GM23338 (cell line): ENCODE data around the gene ALDH3A2. TPM values are rescaled to one million over a fixed set of nuclear protein-coding genes. Genes with fewer than 3 reads are reported as not detected.

Source experiments
- ATAC-seq: fragments of 200-7000 bp; cut with Tn5 transposase; 3 replicates; pipeline ENCODE4 v1.9.1; 2020
- DNase-seq: peaks from one replicate; pipeline ENCODE4 v3.0.0-alpha.2; 2015; ENCODE audit warnings: low spot score
- H2AFZ ChIP-seq: fragments of 200-600 bp; sonication (generic); 2 replicates; pipeline ENCODE4 v1.8.0; 2016; ENCODE audit warnings: antibody characterized with exemption, mild to moderate bottlenecking, moderate library complexity
- H3F3A ChIP-seq: fragments of 200-600 bp; sonication (generic); replicated peaks from 2 replicates; pipeline ENCODE4 v1.8.0; 2017; ENCODE audit warnings: antibody characterized with exemption, mixed run types, low read depth
- H3K27ac ChIP-seq: fragments of 200-600 bp; sonication (generic); 2 replicates; pipeline ENCODE4 v1.6.1; 2016; ENCODE audit warnings: low read depth
- H3K27me3 ChIP-seq: fragments of 200-600 bp; sonication (generic); 2 replicates; pipeline ENCODE4 v1.8.0; 2016; ENCODE audit warnings: mild to moderate bottlenecking, mixed run types, moderate library complexity; ENCODE audit not compliant: insufficient read depth
- H3K36me3 ChIP-seq: fragments of 200-600 bp; sonication (generic); 2 replicates; pipeline ENCODE4 v1.8.0; 2016; ENCODE audit warnings: mild to moderate bottlenecking; ENCODE audit not compliant: insufficient read depth
- H3K4me1 ChIP-seq: fragments of 200-600 bp; sonication (generic); 2 replicates; pipeline ENCODE4 v1.8.0; 2016; ENCODE audit warnings: mild to moderate bottlenecking, moderate library complexity; ENCODE audit not compliant: insufficient read depth
- H3K4me2 ChIP-seq: fragments of 200-600 bp; sonication (generic); 2 replicates; pipeline ENCODE4 v1.7.1; 2017; ENCODE audit warnings: mixed run types
- H3K4me3 ChIP-seq: fragments of 200-600 bp; sonication (generic); 2 replicates; pipeline ENCODE4 v1.6.1; 2016; ENCODE audit warnings: mixed run types
- H3K79me2 ChIP-seq: fragments of 200-600 bp; sonication (generic); replicated peaks from 2 replicates; pipeline ENCODE4 v1.8.0; 2017; ENCODE audit warnings: mild to moderate bottlenecking; ENCODE audit not compliant: insufficient read depth
- H3K9me2 ChIP-seq: fragments of 200-600 bp; sonication (generic); 2 replicates; pipeline ENCODE4 v1.8.0; 2017; ENCODE audit not compliant: insufficient read depth
- H4K20me1 ChIP-seq: fragments of 200-600 bp; sonication (generic); replicated peaks from 2 replicates; pipeline ENCODE4 v1.8.0; 2017; ENCODE audit warnings: mild to moderate bottlenecking; ENCODE audit not compliant: insufficient read depth
- H3K27ac Mint-ChIP-seq: 2 replicates; pipeline ENCODE4 v1.8.0; 2020; ENCODE audit warnings: inconsistent platforms, mild to moderate bottlenecking, moderate library complexity, mixed read lengths
- H3K27me3 Mint-ChIP-seq: 3 replicates; pipeline ENCODE4 v1.8.0; 2022; ENCODE audit warnings: low read depth, mild to moderate bottlenecking, moderate library complexity, mixed read lengths, inconsistent platforms; ENCODE audit not compliant: insufficient read depth, poor library complexity
- H3K36me3 Mint-ChIP-seq: 3 replicates; pipeline ENCODE4 v1.8.0; 2021; ENCODE audit warnings: low read depth, mild to moderate bottlenecking, inconsistent platforms, moderate library complexity, mixed read lengths
- H3K4me1 Mint-ChIP-seq: 3 replicates; pipeline ENCODE4 v1.8.0; 2020; ENCODE audit warnings: mild to moderate bottlenecking, inconsistent platforms, mixed read lengths
- H3K4me3 Mint-ChIP-seq: 3 replicates; pipeline ENCODE4 v1.8.0; 2021; ENCODE audit warnings: moderate library complexity, mild to moderate bottlenecking, inconsistent platforms, mixed read lengths
- H3K9me3 Mint-ChIP-seq: 3 replicates; pipeline ENCODE4 v1.8.0; 2020; ENCODE audit warnings: moderate library complexity, mild to moderate bottlenecking, inconsistent platforms, mixed read lengths
- CREB1 ChIP-seq: fragments of 250-450 bp; sonication (Bioruptor Pico); IDR thresholded peaks from 2 replicates; pipeline ENCODE4 v1.5.0; 2020; ENCODE audit warnings: low read depth, mild to moderate bottlenecking, moderate library complexity
- EZH2phosphoT487 ChIP-seq: fragments of 200-600 bp; sonication (generic); IDR thresholded peaks from one replicate; pipeline ENCODE4 v1.8.1; 2018; ENCODE audit warnings: antibody characterized with exemption; ENCODE audit not compliant: unreplicated experiment
- NANOG ChIP-seq: IDR thresholded peaks from 2 replicates; pipeline ENCODE4 v1.6.1; 2016; ENCODE audit warnings: antibody characterized with exemption, borderline replicate concordance
- STAT1 ChIP-seq: IDR thresholded peaks from one replicate; pipeline ENCODE4 v1.6.1; 2016; ENCODE audit warnings: antibody characterized with exemption; ENCODE audit not compliant: unreplicated experiment
- ZNF114 ChIP-seq: fragments of 250-450 bp; sonication (Bioruptor Pico); IDR thresholded peaks from 2 replicates; pipeline ENCODE4 v1.5.0; 2020; ENCODE audit warnings: mild to moderate bottlenecking, moderate library complexity
- ZNF331 ChIP-seq: fragments of 250-450 bp; sonication (Bioruptor Pico); IDR thresholded peaks from 2 replicates; pipeline ENCODE4 v1.5.0; 2020; ENCODE audit warnings: low read depth, mild to moderate bottlenecking, moderate library complexity
- polyA plus RNA-seq: library from polyadenylated mRNA; unstranded; fragments of >200 nt; fragmentation: Nextera tagmentation; extraction: Ambion mirVana; gene quantifications from 2 replicates; pipeline ENCODE4 v1.2.1, GENCODE V29; 2016
- total RNA-seq: library from RNA; depleted of rRNA; stranded (reverse); fragments of >200 nt; shearing (Covaris generic); gene quantifications from 2 replicates; pipeline ENCODE4 v1.2.3, GENCODE V29; 2014
- TF ChIP-seq, protein P1 (sequence below): IDR thresholded peaks from 2 replicates; pipeline ENCODE4 v1.6.1; 2016; ENCODE audit warnings: antibody characterized with exemption
- TF ChIP-seq, protein P2 (sequence below), 2 experiments: fragments of 200-600 bp in 1 of 2; sonication (generic) in 1 of 2; conservative IDR thresholded peaks; 2 replicates each; pipeline versions ENCODE4 v1.5.1 to v1.6.1; 2016 to 2017; ENCODE audit warnings: antibody characterized with exemption in 2 of 2, low read depth in 2 of 2, mild to moderate bottlenecking in 2 of 2, moderate library complexity in 1 of 2
- TF ChIP-seq, protein P3 (sequence below): fragments of 250-450 bp; sonication (Bioruptor Pico); IDR thresholded peaks from 2 replicates; pipeline ENCODE4 v1.5.0; 2020; ENCODE audit warnings: mild to moderate bottlenecking, moderate library complexity

Gene ALDH3A2
- total and polyA plus RNA-seq, 2 experiments from 2014 or later, result 31.3 to 159 TPM

DNA sequence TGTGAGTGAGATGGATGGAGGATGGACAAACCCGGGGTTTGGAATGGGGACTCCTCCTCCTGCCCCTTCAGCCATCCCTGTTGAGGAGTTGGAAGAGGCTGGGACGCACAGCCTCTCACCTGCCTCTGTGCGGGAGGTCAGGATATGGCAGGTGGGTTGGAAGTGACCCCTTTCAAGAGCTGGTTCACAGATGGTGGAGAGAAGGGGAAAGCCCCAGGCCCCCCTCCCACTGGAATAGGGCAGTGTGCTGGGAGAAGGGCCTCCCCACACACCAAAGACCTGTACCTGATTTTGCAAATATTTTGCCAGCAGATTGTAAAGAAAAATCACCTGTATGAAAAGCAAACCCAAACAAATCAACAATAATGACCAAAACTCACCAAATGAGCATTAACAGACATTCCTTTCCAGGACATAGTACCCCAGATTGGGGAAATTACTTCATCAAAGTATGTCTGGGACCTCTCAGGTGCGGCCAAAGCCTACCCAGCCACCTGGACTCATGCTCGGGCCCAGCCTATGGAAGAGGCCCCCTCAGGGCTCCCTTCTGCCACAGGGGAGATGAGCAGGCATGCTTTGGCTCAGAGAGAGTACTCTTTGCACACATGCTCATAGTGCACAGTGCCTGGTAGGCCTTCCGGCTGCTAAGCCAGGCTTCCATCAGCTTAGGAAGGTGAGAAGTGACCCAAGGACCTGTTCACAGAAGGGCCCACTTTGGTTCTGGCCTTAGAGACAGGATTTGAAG lies 60.1 kb downstream of the ALDH3A2 start:
- Histone ChIP-seq H3K27ac (no peak overlapping the region), H3K27me3 (no peaks in the 10 kb centered on the region), H3K4me1 (peaks cover 15% of the 10 kb centered on the region; the same call in 1 of the 2 replicates), H4K20me1 (no peaks in the 10 kb centered on the region), H3K79me2 (no peaks in the 10 kb centered on the region), H3K9me2 (no peaks in the 10 kb centered on the region), H3F3A (no peaks in the 10 kb centered on the region), H2AFZ (no peak overlapping the region), H3K4me2 (no peak overlapping the region), H3K36me3 (no peaks in the 10 kb centered on the region), H3K4me3 (no peak overlapping the region)
- H3K27ac Mint-ChIP-seq, result no peak overlapping the region
- H3K4me1 Mint-ChIP-seq, result peaks cover 29% of the 10 kb centered on the region
- peaks cover 6% of the 10 kb centered on the region for H3K27me3 Mint-ChIP-seq
- H3K9me3 Mint-ChIP-seq, result no peaks in the 10 kb centered on the region
- H3K36me3 Mint-ChIP-seq, result no peaks in the 10 kb centered on the region
- TF ChIP-seq STAT1 (no peak), CREB1 (CRISPR knock-in tag) (no peak), NANOG (no peak)
- TF ChIP-seq, protein P1, sequence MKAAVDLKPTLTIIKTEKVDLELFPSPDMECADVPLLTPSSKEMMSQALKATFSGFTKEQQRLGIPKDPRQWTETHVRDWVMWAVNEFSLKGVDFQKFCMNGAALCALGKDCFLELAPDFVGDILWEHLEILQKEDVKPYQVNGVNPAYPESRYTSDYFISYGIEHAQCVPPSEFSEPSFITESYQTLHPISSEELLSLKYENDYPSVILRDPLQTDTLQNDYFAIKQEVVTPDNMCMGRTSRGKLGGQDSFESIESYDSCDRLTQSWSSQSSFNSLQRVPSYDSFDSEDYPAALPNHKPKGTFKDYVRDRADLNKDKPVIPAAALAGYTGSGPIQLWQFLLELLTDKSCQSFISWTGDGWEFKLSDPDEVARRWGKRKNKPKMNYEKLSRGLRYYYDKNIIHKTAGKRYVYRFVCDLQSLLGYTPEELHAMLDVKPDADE, result no peak
- no peak overlapping the region for H3K4me3 Mint-ChIP-seq
- DNase-seq (no peak), ATAC-seq (no peak)

DNA sequence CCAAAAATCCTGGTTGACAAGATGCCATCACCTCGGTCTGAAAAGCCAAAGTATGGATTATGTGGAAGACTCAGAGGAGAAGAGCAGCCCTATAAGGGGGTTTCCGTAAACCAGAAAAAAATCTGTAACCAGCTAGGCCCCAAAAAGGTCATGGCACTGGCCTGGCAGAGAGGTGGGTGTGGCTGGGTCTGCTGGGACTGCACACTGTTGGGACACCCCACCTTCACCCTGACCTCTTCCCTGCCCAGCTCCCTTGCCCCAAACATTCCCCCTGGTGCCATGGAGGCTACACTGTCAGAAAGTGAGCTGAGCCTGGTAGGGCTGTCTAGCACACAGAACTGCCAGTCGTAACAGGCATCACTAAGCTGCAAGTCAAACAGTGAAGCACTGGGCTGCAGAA lies 61.3 kb downstream of the ALDH3A2 start:
- H3K9me3 Mint-ChIP-seq, result no peaks in the 10 kb centered on the region
- H3K36me3 Mint-ChIP-seq, result no peaks in the 10 kb centered on the region
- H3K36me3 ChIP-seq, result no peaks in the 10 kb centered on the region
- TF ChIP-seq, protein P1, result no peak
- TF ChIP-seq CREB1 (CRISPR knock-in tag), result no peak
- TF ChIP-seq, protein P2, sequence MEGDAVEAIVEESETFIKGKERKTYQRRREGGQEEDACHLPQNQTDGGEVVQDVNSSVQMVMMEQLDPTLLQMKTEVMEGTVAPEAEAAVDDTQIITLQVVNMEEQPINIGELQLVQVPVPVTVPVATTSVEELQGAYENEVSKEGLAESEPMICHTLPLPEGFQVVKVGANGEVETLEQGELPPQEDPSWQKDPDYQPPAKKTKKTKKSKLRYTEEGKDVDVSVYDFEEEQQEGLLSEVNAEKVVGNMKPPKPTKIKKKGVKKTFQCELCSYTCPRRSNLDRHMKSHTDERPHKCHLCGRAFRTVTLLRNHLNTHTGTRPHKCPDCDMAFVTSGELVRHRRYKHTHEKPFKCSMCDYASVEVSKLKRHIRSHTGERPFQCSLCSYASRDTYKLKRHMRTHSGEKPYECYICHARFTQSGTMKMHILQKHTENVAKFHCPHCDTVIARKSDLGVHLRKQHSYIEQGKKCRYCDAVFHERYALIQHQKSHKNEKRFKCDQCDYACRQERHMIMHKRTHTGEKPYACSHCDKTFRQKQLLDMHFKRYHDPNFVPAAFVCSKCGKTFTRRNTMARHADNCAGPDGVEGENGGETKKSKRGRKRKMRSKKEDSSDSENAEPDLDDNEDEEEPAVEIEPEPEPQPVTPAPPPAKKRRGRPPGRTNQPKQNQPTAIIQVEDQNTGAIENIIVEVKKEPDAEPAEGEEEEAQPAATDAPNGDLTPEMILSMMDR (conservative IDR thresholded peaks at IDR 0.05; ENCODE audit: low read depth in 2 of 2), result no peak
- TF ChIP-seq NANOG, result no peak
- TF ChIP-seq EZH2phosphoT487, result no peak
- TF ChIP-seq ZNF114 (CRISPR knock-in tag), result no peak
- TF ChIP-seq ZNF331, result no peak
- TF ChIP-seq, protein P3, sequence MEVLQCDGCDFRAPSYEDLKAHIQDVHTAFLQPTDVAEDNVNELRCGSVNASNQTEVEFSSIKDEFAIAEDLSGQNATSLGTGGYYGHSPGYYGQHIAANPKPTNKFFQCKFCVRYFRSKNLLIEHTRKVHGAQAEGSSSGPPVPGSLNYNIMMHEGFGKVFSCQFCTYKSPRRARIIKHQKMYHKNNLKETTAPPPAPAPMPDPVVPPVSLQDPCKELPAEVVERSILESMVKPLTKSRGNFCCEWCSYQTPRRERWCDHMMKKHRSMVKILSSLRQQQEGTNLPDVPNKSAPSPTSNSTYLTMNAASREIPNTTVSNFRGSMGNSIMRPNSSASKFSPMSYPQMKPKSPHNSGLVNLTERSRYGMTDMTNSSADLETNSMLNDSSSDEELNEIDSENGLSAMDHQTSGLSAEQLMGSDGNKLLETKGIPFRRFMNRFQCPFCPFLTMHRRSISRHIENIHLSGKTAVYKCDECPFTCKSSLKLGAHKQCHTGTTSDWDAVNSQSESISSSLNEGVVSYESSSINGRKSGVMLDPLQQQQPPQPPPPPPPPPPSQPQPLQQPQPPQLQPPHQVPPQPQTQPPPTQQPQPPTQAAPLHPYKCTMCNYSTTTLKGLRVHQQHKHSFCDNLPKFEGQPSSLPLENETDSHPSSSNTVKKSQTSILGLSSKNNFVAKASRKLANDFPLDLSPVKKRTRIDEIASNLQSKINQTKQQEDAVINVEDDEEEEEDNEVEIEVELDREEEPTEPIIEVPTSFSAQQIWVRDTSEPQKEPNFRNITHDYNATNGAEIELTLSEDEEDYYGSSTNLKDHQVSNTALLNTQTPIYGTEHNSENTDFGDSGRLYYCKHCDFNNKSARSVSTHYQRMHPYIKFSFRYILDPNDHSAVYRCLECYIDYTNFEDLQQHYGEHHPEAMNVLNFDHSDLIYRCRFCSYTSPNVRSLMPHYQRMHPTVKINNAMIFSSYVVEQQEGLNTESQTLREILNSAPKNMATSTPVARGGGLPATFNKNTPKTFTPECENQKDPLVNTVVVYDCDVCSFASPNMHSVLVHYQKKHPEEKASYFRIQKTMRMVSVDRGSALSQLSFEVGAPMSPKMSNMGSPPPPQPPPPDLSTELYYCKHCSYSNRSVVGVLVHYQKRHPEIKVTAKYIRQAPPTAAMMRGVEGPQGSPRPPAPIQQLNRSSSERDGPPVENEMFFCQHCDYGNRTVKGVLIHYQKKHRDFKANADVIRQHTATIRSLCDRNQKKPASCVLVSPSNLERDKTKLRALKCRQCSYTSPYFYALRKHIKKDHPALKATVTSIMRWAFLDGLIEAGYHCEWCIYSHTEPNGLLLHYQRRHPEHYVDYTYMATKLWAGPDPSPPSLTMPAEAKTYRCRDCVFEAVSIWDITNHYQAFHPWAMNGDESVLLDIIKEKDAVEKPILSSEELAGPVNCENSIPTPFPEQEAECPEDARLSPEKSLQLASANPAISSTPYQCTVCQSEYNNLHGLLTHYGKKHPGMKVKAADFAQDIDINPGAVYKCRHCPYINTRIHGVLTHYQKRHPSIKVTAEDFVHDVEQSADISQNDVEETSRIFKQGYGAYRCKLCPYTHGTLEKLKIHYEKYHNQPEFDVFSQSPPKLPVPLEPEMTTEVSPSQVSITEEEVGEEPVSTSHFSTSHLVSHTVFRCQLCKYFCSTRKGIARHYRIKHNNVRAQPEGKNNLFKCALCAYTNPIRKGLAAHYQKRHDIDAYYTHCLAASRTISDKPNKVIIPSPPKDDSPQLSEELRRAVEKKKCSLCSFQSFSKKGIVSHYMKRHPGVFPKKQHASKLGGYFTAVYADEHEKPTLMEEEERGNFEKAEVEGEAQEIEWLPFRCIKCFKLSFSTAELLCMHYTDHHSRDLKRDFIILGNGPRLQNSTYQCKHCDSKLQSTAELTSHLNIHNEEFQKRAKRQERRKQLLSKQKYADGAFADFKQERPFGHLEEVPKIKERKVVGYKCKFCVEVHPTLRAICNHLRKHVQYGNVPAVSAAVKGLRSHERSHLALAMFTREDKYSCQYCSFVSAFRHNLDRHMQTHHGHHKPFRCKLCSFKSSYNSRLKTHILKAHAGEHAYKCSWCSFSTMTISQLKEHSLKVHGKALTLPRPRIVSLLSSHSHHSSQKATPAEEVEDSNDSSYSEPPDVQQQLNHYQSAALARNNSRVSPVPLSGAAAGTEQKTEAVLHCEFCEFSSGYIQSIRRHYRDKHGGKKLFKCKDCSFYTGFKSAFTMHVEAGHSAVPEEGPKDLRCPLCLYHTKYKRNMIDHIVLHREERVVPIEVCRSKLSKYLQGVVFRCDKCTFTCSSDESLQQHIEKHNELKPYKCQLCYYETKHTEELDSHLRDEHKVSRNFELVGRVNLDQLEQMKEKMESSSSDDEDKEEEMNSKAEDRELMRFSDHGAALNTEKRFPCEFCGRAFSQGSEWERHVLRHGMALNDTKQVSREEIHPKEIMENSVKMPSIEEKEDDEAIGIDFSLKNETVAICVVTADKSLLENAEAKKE (CRISPR knock-in tag), result no peak
- TF ChIP-seq STAT1, result no peak

More for the DNA sequence above, 61.3 kb downstream of the ALDH3A2 start:
- Histone ChIP-seq H3F3A (no peaks in the 10 kb centered on the region), H3K9me2 (no peaks in the 10 kb centered on the region), H4K20me1 (no peaks in the 10 kb centered on the region), H3K4me3 (no peak overlapping the region), H3K4me2 (no peak overlapping the region), H3K27me3 (no peaks in the 10 kb centered on the region), H3K4me1 (peaks cover 11% of the 10 kb centered on the region; the same call in 1 of the 2 replicates), H3K79me2 (no peaks in the 10 kb centered on the region), H3K27ac (no peak overlapping the region), H2AFZ (no peak overlapping the region)
- DNase-seq (no peak), ATAC-seq (no peak)
- no peak overlapping the region for H3K27ac Mint-ChIP-seq
- H3K4me3 Mint-ChIP-seq, result no peak overlapping the region
- peaks cover 23% of the 10 kb centered on the region for H3K4me1 Mint-ChIP-seq
- peaks cover 8% of the 10 kb centered on the region for H3K27me3 Mint-ChIP-seq
